Stimulated activated CD4-positive, alpha-beta T cell treated with anti-CD3 and anti-CD28 coated beads, TNF-alpha, amount 100 ng/mL, for 4 hours (primary cell): Measurements from ENCODE around the gene FRMPD1.
"Not testable (repeated sequence)": the region's sequence is repeated elsewhere in the genome, so short reads cannot be mapped to it uniquely, and the experiment has no call there.

Experiments
- DNase-seq, 3 experiments: peaks; one replicate each; pipeline ENCODE4 v3.0.0-alpha.2; 2020; ENCODE audit warnings: low read depth in 3 of 3

FRMPD1 gene

GRCh38 chr9:37739222-37739621, 88.5 kb downstream of the FRMPD1 start:
- no peak for DNase-seq

GRCh38 chr9:37740128-37740527, 89.4 kb downstream of the FRMPD1 start:
- no peak for DNase-seq

GRCh38 chr9:37740631-37741328, 90.0 kb downstream of the FRMPD1 start:
- no peak for DNase-seq

- no peak for DNase-seq
Measured at GRCh38 chr9:37745970-37746369, 95.2 kb downstream of the FRMPD1 start.

- DNase-seq = no peak
Measured at GRCh38 chr9:37746448-37747270, 95.9 kb downstream of the FRMPD1 start.

GRCh38 chr9:37747271-37747753, 96.6 kb downstream of the FRMPD1 start:
- peak in 2 of 3 experiments; percentile 22 to 29 for DNase-seq

GRCh38 chr9:37749129-37749528, 98.4 kb downstream of the FRMPD1 start:
- no peak for DNase-seq

- DNase-seq = no peak
Measured at GRCh38 chr9:37751186-37751585, 100.4 kb downstream of the FRMPD1 start.

- DNase-seq = not testable (repeated sequence)
Measured at GRCh38 chr9:37751704-37752103, 101.0 kb downstream of the FRMPD1 start.

GRCh38 chr9:37752112-37752511, 101.4 kb downstream of the FRMPD1 start:
- DNase-seq = not testable (repeated sequence)

GRCh38 chr9:37752642-37753488, 102.1 kb downstream of the FRMPD1 start:
- DNase-seq = no peak

- DNase-seq = peak; percentile 52 to 65 (median 63)
Measured at GRCh38 chr9:37753489-37754190, 102.9 kb downstream of the FRMPD1 start, which contains the start of gene TRMT10B. Gene TRMT10B, plus strand, starts transcription at chr9:37753805. Its CDS starts 8,127 bp downstream, at chr9:37761932.

- no peak for DNase-seq
Measured at GRCh38 chr9:37758747-37759146, 108.0 kb downstream of the FRMPD1 start.

GRCh38 chr9:37760416-37761161, 109.8 kb downstream of the FRMPD1 start:
- DNase-seq = no peak

- no peak for DNase-seq
Measured at GRCh38 chr9:37761511-37761910, 110.8 kb downstream of the FRMPD1 start.

GRCh38 chr9:37765263-37765662, 114.5 kb downstream of the FRMPD1 start:
- DNase-seq = not testable (repeated sequence)

- no peak for DNase-seq
Measured at GRCh38 chr9:37769306-37769705, 118.6 kb downstream of the FRMPD1 start.

GRCh38 chr9:37769995-37770394, 119.2 kb downstream of the FRMPD1 start:
- DNase-seq = no peak

- DNase-seq = no peak
Measured at GRCh38 chr9:37775216-37775919, 124.6 kb downstream of the FRMPD1 start.

GRCh38 chr9:37776328-37776727, 125.6 kb downstream of the FRMPD1 start:
- DNase-seq = no peak
